B cell (primary cell): Measurements from ENCODE around the gene HIPK2. TPM values are rescaled to one million over a fixed set of nuclear protein-coding genes. Genes with fewer than 3 reads are reported as not detected.

ENCODE experiments used
- ATAC-seq: fragments of 200-7000 bp; cut with Tn5 transposase; one replicate; pipeline ENCODE4 v1.10.0; 2021; ENCODE audit warnings: low read depth, mild to moderate bottlenecking, moderate number of reproducible peaks, moderate library complexity
- CTCF ChIA-PET: fragments of 350-600 bp; sonication (Branson Sonifier 250); formaldehyde crosslinking; loops from one replicate; lab custom pipeline; 2021; ENCODE audit warnings: antibody characterized with exemption, inconsistent platforms; lab: Charles Lee
- POLR2A ChIA-PET: fragments of 350-600 bp; sonication (Branson Sonifier 250); formaldehyde crosslinking; loops from one replicate; lab custom pipeline; 2021; ENCODE audit warnings: antibody characterized with exemption; lab: Charles Lee
- DNase-seq: peaks from one replicate; pipeline ENCODE4 v3.0.0; 2013
- H2AFZ ChIP-seq: 2 replicates; pipeline ENCODE4 v1.6.1; 2012; ENCODE audit warnings: mild to moderate bottlenecking, low read depth, low read length; ENCODE audit not compliant: insufficient read depth, poor library complexity, severe bottlenecking
- H3K27ac ChIP-seq, 2 donors: 1 replicate in 1 of 2; 2 replicates in 1 of 2; pipeline ENCODE4 v1.5.1; 2012 to 2013; ENCODE audit warnings: low read length in 2 of 2, mild to moderate bottlenecking in 2 of 2, moderate library complexity in 1 of 2
- H3K27me3 ChIP-seq, 4 experiments: fragments of 200-600 bp in 1 of 4; sonication (generic) in 1 of 4; replicated peaks in 1 of 4; 1 replicate in 2 of 4; 2 replicates in 2 of 4; pipeline versions ENCODE4 v1.6.1 to v1.7.0; 2013 to 2016; ENCODE audit warnings: low read length in 3 of 4, mild to moderate bottlenecking in 2 of 4, mixed read lengths in 1 of 4, moderate library complexity in 1 of 4; ENCODE audit not compliant: insufficient read depth in 4 of 4, control insufficient read depth in 3 of 4; ENCODE audit errors: control extremely low read depth in 1 of 4
- H3K36me3 ChIP-seq, 2 experiments: replicated peaks in 1 of 2; 1 replicate in 1 of 2; 2 replicates in 1 of 2; pipeline versions ENCODE4 v1.6.1 to v1.7.1; 2013; ENCODE audit warnings: low read length in 1 of 2; ENCODE audit not compliant: insufficient read depth in 2 of 2, control insufficient read depth in 1 of 2; ENCODE audit errors: control extremely low read depth in 1 of 2, extremely low read depth in 1 of 2
- H3K4me1 ChIP-seq, 2 donors: fragments of 200-600 bp in 1 of 2; sonication (generic) in 1 of 2; 1 replicate in 1 of 2; 2 replicates in 1 of 2; pipeline versions ENCODE4 v1.5.1 to v1.6.1; 2013 to 2017; ENCODE audit warnings: low read length in 2 of 2; ENCODE audit not compliant: control insufficient read depth in 2 of 2, insufficient read depth in 2 of 2
- H3K4me2 ChIP-seq: replicated peaks from 2 replicates; pipeline ENCODE3; 2012; ENCODE audit warnings: mild to moderate bottlenecking, low read depth, low read length; ENCODE audit not compliant: poor library complexity, severe bottlenecking
- H3K4me3 ChIP-seq, 5 experiments: fragments of 200-600 bp in 1 of 5; sonication (generic) in 1 of 5; 1 replicate in 3 of 5; 2 replicates in 2 of 5; pipeline versions ENCODE4 v1.5.1 to v1.7.0; 2011 to 2016; ENCODE audit warnings: low read length in 4 of 5, mild to moderate bottlenecking in 4 of 5, low read depth in 2 of 5, control low read depth in 1 of 5, moderate library complexity in 1 of 5; ENCODE audit not compliant: insufficient read depth in 1 of 5; ENCODE audit errors: control extremely low read depth in 1 of 5, extremely low read depth in 1 of 5
- H3K79me2 ChIP-seq: fragments of 200-600 bp; sonication (generic); one replicate; pipeline ENCODE4 v1.6.0; 2016; ENCODE audit warnings: low read length; ENCODE audit not compliant: control insufficient read depth, insufficient read depth
- H3K9ac ChIP-seq: fragments of 200-600 bp; sonication (generic); 2 replicates; pipeline ENCODE4 v1.6.1; 2017; ENCODE audit warnings: mild to moderate bottlenecking, low read length, moderate library complexity
- H3K9me3 ChIP-seq, 3 donors: one replicate each; pipeline versions ENCODE4 v1.6.1 to v1.7.1; 2013; ENCODE audit warnings: low read length in 2 of 3; ENCODE audit not compliant: control insufficient read depth in 2 of 3, insufficient read depth in 1 of 3; ENCODE audit errors: control extremely low read depth in 1 of 3
- H4K20me1 ChIP-seq: 2 replicates; pipeline ENCODE4 v1.6.0; 2012; ENCODE audit warnings: mild to moderate bottlenecking, low read length; ENCODE audit not compliant: insufficient read depth, control insufficient read depth, poor library complexity, severe bottlenecking
- H3K27ac Mint-ChIP-seq: one replicate; pipeline ENCODE4 v1.8.0; 2021; ENCODE audit warnings: mixed read lengths
- H3K27me3 Mint-ChIP-seq: one replicate; pipeline ENCODE4 v1.8.0; 2021; ENCODE audit warnings: mixed read lengths
- H3K4me1 Mint-ChIP-seq: one replicate; pipeline ENCODE4 v1.8.0; 2021; ENCODE audit warnings: mixed read lengths
- H3K4me3 Mint-ChIP-seq: one replicate; pipeline ENCODE4 v1.8.0; 2021; ENCODE audit warnings: mixed read lengths
- H3K9me3 Mint-ChIP-seq: one replicate; pipeline ENCODE4 v1.8.0; 2022; ENCODE audit warnings: mixed read lengths; ENCODE audit not compliant: insufficient read depth
- EZH2 ChIP-seq: IDR thresholded peaks from 2 replicates; pipeline ENCODE4 v1.6.1; 2012; ENCODE audit warnings: borderline replicate concordance, low read depth, mild to moderate bottlenecking, moderate library complexity, low read length; ENCODE audit not compliant: insufficient read depth, poor library complexity, severe bottlenecking
- WGBS: methylation state at CpG from one replicate; pipeline ENCODE4 v1.1.5; 2013; ENCODE audit warnings: missing lambda C conversion rate; ENCODE audit not compliant: insufficient coverage; 5-methylcytosine and 5-hydroxymethylcytosine counted together
- intact Hi-C: fragments of 100-400 bp; cut with micrococcal nuclease; formaldehyde crosslinking; loops from one replicate; pipeline ENCODE4 v1.10.0; 2022
- polyA plus RNA-seq: library from polyadenylated mRNA; depleted of rRNA; stranded (reverse); fragments of >200 nt; gene quantifications from 2 replicates; pipeline ENCODE4 v1.2.3, GENCODE V29; 2012
- total RNA-seq, 2 donors: library from RNA; stranded (reverse); fragments of 120-200 nt in 1 of 2; gene quantifications; 1 replicate in 1 of 2; 2 replicates in 1 of 2; pipeline versions ENCODE4 v1.2.3 to v1.2.4, GENCODE V29; 2013 to 2022
- TF ChIP-seq, protein P1 (sequence below): fragments of 200-600 bp; IDR thresholded peaks from one replicate; pipeline ENCODE4 v1.8.0; 2022; ENCODE audit warnings: antibody characterized with exemption, mild to moderate bottlenecking

The HIPK2 gene
- total and polyA plus RNA-seq, 2 donors (not counting 1 experiment from before 2014, with no cell fraction given): 6.8 to 58.2 TPM

GRCh38 chr7:139560199-139560598 is 217.6 kb downstream of the HIPK2 start:
- ChIA-PET POLR2A (no interaction called here), CTCF (interaction anchor here (0.6 kb wide), 1 partner anchor 96 kb away, joined by 3 read pairs; no protein-coding TSS in a partner anchor)
- no peaks in the 10 kb centered on the region for H3K79me2 ChIP-seq
- H3K4me1 Mint-ChIP-seq: no peaks in the 10 kb centered on the region
- TF ChIP-seq, protein P1, sequence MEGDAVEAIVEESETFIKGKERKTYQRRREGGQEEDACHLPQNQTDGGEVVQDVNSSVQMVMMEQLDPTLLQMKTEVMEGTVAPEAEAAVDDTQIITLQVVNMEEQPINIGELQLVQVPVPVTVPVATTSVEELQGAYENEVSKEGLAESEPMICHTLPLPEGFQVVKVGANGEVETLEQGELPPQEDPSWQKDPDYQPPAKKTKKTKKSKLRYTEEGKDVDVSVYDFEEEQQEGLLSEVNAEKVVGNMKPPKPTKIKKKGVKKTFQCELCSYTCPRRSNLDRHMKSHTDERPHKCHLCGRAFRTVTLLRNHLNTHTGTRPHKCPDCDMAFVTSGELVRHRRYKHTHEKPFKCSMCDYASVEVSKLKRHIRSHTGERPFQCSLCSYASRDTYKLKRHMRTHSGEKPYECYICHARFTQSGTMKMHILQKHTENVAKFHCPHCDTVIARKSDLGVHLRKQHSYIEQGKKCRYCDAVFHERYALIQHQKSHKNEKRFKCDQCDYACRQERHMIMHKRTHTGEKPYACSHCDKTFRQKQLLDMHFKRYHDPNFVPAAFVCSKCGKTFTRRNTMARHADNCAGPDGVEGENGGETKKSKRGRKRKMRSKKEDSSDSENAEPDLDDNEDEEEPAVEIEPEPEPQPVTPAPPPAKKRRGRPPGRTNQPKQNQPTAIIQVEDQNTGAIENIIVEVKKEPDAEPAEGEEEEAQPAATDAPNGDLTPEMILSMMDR: no peak
- TF ChIP-seq EZH2: no peak
- no peaks in the 10 kb centered on the region for H3K36me3 ChIP-seq
- no peak overlapping the region for H3K9ac ChIP-seq
- no peak overlapping the region for H3K27ac Mint-ChIP-seq
- H3K9me3 Mint-ChIP-seq: peaks cover 4% of the 10 kb centered on the region
- ATAC-seq (no peak), DNase-seq (no peak)
- H2AFZ ChIP-seq: no peak overlapping the region
- H3K27me3 Mint-ChIP-seq: peaks cover 18% of the 10 kb centered on the region
- H3K4me1 ChIP-seq: no peaks in the 10 kb centered on the region
- peaks cover 0 to 6% (median 2%) of the 10 kb centered on the region in 4 experiments for H3K27me3 ChIP-seq
- peaks cover 0 to 9% (median 0%) of the 10 kb centered on the region in 3 donors for H3K9me3 ChIP-seq
- no peak overlapping the region for H3K4me3 Mint-ChIP-seq
- H4K20me1 ChIP-seq: no peaks in the 10 kb centered on the region
- no peak overlapping the region for H3K4me2 ChIP-seq
- H3K27ac ChIP-seq: no peak overlapping the region
- intact Hi-C loops: no loop called here
- no peak overlapping the region for H3K4me3 ChIP-seq
- 100% methylated on average over 1 of the region's 2 CpGs for WGBS

- intact Hi-C loops: no loop called here
- H3K4me1 Mint-ChIP-seq: no peaks in the 10 kb centered on the region
- no peak overlapping the region for H3K27ac Mint-ChIP-seq
- TF ChIP-seq, protein P1: no peak
- TF ChIP-seq EZH2: no peak
- Histone ChIP-seq H3K9me3 (peaks cover 0 to 9% (median 0%) of the 10 kb centered on the region in 3 donors), H3K27me3 (peaks cover 0 to 6% (median 2%) of the 10 kb centered on the region in 4 experiments), H3K4me1 (no peaks in the 10 kb centered on the region), H3K4me3 (no peak overlapping the region), H3K79me2 (no peaks in the 10 kb centered on the region), H2AFZ (no peak overlapping the region), H3K9ac (no peak overlapping the region), H4K20me1 (no peaks in the 10 kb centered on the region), H3K27ac (no peak overlapping the region), H3K36me3 (no peaks in the 10 kb centered on the region), H3K4me2 (no peak overlapping the region)
- POLR2A ChIA-PET: no interaction called here
- peaks cover 18% of the 10 kb centered on the region for H3K27me3 Mint-ChIP-seq
- WGBS: 91% methylated on average over 13 of the region's 18 CpGs
- no peak overlapping the region for H3K4me3 Mint-ChIP-seq
- CTCF ChIA-PET: no interaction called here
- peaks cover 4% of the 10 kb centered on the region for H3K9me3 Mint-ChIP-seq
- ATAC-seq: no peak
- DNase-seq: no peak
Measured at GRCh38 chr7:139559364-139560105, 218.3 kb downstream of the HIPK2 start.
